ENCODE data around the gene HOXA7.

DNA sequence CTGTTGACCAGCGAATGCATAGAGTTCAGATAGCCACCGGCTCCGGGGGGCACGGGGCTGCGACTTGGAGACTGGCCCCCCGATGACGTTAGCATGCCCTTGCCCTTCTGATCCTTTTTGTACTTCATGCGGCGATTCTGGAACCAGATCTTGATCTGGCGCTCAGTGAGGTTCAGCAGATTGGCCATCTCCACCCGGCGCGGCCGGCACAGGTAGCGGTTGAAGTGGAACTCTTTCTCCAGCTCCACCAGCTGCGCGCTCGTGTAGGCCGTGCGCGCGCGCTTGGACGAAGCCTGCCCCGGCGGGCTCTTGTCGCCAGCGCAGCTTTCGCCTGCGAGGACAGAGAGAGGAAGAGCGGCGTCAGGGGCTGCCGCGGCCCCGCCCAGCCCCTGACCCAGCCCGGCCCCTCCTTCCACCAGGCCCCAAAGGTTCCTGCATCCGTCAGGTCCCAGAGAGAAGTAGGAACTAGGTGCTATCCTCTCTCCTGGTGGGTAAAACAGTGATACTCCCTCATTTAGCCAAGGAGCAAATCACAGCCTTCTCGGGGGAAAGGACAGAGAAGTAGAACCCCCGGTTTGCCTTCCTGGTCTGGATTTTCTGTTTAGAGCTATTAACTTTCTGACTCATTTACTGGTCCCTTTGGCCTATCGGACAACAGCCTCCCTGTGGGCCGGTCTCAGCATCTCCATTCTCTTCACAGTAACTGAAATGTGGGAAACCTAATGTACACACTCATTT lies 47.9 kb downstream of the HOXA7 start:
- no peak for TF ChIP-seq POLR2AphosphoS5 (IDR thresholded peaks at IDR 0.05; ENCODE audit: low read depth, low read length)
- TF ChIP-seq POLR2A (IDR thresholded peaks at IDR 0.05; ENCODE audit: low read depth, low read length), result no peak
- TF ChIP-seq SPI1 (IDR thresholded peaks at IDR 0.05; ENCODE audit: low read depth, low read length), result no peak
- no peak for TF ChIP-seq PAX5 (IDR thresholded peaks at IDR 0.05; ENCODE audit: insufficient read depth, low read length, severe bottlenecking)
- TF ChIP-seq TAF1 (IDR thresholded peaks at IDR 0.05; ENCODE audit: low read depth, low read length), result no peak
- no peak for TF ChIP-seq POU2F2 (IDR thresholded peaks at IDR 0.05; ENCODE audit: low read depth, low read length)
